IgD-negative memory B cell (primary cell): ENCODE data around the gene USP2. TPM values are rescaled to one million over a fixed set of nuclear protein-coding genes. Genes with fewer than 3 reads are reported as not detected.

Experiments used
- H3K27ac Mint-ChIP-seq, 3 donors: one replicate each; pipeline ENCODE4 v1.8.0; 2020 to 2022; ENCODE audit warnings: mild to moderate bottlenecking in 3 of 3, mixed read lengths in 3 of 3, moderate library complexity in 1 of 3
- H3K27me3 Mint-ChIP-seq: one replicate; pipeline ENCODE4 v1.8.0; 2021; ENCODE audit warnings: mixed read lengths
- H3K36me3 Mint-ChIP-seq: one replicate; pipeline ENCODE4 v1.8.0; 2020; ENCODE audit warnings: mild to moderate bottlenecking, mixed read lengths
- H3K4me1 Mint-ChIP-seq, 3 donors: one replicate each; pipeline ENCODE4 v1.8.0; 2020 to 2022; ENCODE audit warnings: mixed read lengths in 3 of 3, mild to moderate bottlenecking in 1 of 3
- H3K4me3 Mint-ChIP-seq, 4 donors: one replicate each; pipeline ENCODE4 v1.8.0; 2020 to 2022; ENCODE audit warnings: mild to moderate bottlenecking in 4 of 4, mixed read lengths in 4 of 4, moderate library complexity in 3 of 4
- H3K9me3 Mint-ChIP-seq, 3 donors: one replicate each; pipeline ENCODE4 v1.8.0; 2020 to 2021; ENCODE audit warnings: mixed read lengths in 3 of 3, mild to moderate bottlenecking in 1 of 3
- polyA plus RNA-seq: library from polyadenylated mRNA; unstranded; fragments of 300-500 nt; fragmentation: Illumina TruSeq; gene quantifications from one replicate; pipeline ENCODE4 v1.2.3, GENCODE V29; 2021

The USP2 gene, protein sequence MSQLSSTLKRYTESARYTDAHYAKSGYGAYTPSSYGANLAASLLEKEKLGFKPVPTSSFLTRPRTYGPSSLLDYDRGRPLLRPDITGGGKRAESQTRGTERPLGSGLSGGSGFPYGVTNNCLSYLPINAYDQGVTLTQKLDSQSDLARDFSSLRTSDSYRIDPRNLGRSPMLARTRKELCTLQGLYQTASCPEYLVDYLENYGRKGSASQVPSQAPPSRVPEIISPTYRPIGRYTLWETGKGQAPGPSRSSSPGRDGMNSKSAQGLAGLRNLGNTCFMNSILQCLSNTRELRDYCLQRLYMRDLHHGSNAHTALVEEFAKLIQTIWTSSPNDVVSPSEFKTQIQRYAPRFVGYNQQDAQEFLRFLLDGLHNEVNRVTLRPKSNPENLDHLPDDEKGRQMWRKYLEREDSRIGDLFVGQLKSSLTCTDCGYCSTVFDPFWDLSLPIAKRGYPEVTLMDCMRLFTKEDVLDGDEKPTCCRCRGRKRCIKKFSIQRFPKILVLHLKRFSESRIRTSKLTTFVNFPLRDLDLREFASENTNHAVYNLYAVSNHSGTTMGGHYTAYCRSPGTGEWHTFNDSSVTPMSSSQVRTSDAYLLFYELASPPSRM
- polyA plus RNA-seq = not detected

DNA sequence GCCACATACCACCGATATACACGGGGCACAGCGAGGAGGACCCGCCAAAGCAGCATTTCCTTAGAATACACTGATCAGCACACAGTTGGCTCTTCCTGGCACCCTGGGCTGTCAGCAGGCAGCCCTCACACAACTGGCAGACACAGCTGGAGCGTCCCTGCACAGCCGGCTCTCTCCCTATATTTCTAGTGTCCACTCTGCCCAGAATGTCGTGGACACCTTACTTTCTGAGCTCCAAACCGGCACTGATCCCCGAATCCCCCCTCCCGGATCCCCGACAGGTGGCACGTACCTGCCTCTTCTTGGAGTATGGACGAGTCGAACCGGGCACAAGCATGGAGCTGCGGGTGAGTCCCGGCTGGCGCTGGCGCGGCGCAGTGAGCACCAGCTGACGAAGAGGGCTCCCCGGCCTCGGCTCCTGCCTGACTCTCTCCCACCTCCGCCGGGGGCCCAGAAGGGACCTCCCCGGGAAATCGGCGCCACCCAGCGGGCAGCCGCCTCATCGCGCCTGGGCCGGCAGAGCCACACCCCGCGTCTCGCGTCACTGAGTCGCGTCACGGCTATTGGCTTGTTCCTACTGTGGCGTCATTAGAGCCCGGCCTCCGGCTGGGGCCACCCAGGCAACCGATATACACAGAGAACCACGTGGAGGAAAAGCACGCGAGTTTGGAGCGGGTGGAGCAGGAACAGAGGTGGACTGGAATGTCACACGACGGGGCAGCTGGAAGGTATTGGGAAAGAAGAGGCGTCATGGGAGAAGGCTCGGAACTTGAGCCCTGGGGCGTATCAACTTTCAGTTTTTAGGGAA is at the start of gene USP2:
USP2 (minus strand) TSS at position 510 of the 808 bp plus-strand sequence. CDS start 8,210 bp downstream, outside the sequence.
- no peaks in the 10 kb centered on the region for H3K36me3 Mint-ChIP-seq
- peaks cover 4 to 5% (median 5%) of the 10 kb centered on the region in 3 donors for H3K4me1 Mint-ChIP-seq
- H3K27me3 Mint-ChIP-seq = peaks cover 7% of the 10 kb centered on the region
- no peak within 1 kb of the TSS for H3K27ac Mint-ChIP-seq
- H3K4me3 Mint-ChIP-seq = no peak within 1 kb of the TSS
- H3K9me3 Mint-ChIP-seq = no peaks in the 10 kb centered on the region

DNA sequence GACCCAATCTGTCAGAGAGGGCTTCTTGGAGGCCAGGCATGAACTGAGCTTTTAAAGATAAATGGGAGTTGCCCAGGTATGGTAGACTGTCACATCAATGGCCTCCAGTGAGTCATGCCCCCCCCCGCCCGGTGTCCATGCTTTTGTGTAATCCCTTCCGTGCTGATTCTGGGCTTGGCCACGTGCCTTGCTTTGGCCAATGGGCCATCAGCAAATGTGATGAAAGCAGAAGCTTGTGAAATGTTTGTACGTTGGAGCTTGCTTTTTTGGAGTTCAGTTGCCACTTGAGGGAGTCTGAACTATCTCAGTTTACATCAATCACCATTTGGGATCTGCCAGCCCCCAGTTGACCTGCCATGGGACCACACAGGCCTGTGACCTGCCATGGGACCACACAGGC is 45.8 kb upstream of the USP2 start:
- H3K9me3 Mint-ChIP-seq = peaks cover 0 to 4% (median 0%) of the 10 kb centered on the region in 3 donors
- no peak overlapping the region for H3K4me3 Mint-ChIP-seq
- peaks cover 0 to 3% (median under 1%) of the 10 kb centered on the region in 3 donors for H3K4me1 Mint-ChIP-seq
- H3K27me3 Mint-ChIP-seq = peaks cover 52% of the 10 kb centered on the region
- no peaks in the 10 kb centered on the region for H3K36me3 Mint-ChIP-seq
- no peak overlapping the region for H3K27ac Mint-ChIP-seq

DNA sequence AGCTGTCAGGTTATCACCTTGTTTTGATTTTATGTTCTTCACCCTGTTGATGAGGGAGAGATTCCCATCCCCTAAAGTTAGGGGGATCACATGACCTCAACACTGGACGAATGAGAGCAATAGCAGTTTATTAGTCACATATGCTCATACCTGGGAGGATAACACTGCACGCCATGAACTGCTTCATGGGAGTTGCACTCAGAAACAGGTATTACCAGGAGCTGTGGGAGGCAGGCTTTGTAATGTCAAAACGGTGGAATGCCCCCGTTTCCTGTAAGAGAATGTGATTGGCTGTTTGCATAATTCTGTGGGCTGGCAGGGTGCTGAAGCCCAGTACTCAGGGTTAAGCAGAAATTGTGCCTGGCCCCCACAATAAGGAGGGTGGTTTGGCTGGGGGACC is 44.7 kb upstream of the USP2 start:
- peaks cover 0 to 4% (median 3%) of the 10 kb centered on the region in 3 donors for H3K4me1 Mint-ChIP-seq
- no peak overlapping the region for H3K4me3 Mint-ChIP-seq

DNA sequence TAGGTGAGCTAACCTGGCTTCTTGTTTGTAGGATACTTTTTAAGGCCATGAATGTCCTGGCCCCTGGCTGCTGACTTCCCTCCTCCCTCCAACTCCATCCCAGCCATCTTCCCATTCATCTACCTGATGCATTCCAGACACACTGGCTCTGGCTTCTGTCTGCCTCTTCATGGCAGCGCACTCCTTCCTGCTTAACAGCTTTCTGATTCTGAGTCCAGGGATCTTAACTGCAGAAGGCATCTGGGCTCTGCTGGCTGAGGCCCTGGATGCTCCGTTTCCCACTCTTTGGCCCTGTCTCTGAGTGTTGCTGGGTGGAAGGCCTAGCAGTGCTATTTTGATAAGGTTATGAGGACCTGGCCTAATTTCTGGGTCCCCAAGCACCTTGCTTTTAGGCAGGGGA is 43.3 kb upstream of the USP2 start:
- H3K36me3 Mint-ChIP-seq = no peaks in the 10 kb centered on the region
- no peak overlapping the region for H3K27ac Mint-ChIP-seq
- peaks cover 0 to 4% (median 3%) of the 10 kb centered on the region in 3 donors for H3K4me1 Mint-ChIP-seq
- H3K27me3 Mint-ChIP-seq = peaks cover 58% of the 10 kb centered on the region
- peaks cover 0 to 2% (median 0%) of the 10 kb centered on the region in 3 donors for H3K9me3 Mint-ChIP-seq
- H3K4me3 Mint-ChIP-seq = no peak overlapping the region

More for the DNA sequence above, 44.7 kb upstream of the USP2 start:
- peaks cover 57% of the 10 kb centered on the region for H3K27me3 Mint-ChIP-seq
- peaks cover 0 to 2% (median 0%) of the 10 kb centered on the region in 3 donors for H3K9me3 Mint-ChIP-seq
- H3K36me3 Mint-ChIP-seq = no peaks in the 10 kb centered on the region
- H3K27ac Mint-ChIP-seq = no peak overlapping the region

DNA sequence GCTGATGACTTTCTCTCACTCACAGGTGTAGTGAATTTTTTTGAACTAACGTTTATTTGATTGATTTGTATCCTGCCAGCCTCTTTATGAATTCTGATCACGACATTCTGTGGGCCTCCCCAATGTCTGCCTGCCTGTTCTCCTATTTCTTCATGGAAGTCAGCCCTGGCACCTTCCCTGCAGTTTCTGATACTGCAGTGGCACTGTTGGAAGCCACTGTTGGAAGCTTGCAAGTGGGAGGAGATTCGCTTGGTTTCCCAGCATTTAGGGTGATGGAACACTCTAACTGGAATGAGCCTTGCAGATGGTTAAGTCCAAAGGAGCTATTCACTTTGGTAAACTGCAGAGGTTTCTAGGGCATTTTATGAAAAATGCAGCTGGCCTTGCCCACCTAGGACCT is 42.8 kb upstream of the USP2 start:
- Mint-ChIP-seq H3K27ac (no peak overlapping the region), H3K9me3 (peaks cover 0 to 2% (median 0%) of the 10 kb centered on the region in 3 donors), H3K4me1 (peaks cover 0 to 4% (median 3%) of the 10 kb centered on the region in 3 donors), H3K4me3 (no peak overlapping the region), H3K27me3 (peaks cover 60% of the 10 kb centered on the region), H3K36me3 (no peaks in the 10 kb centered on the region)

DNA sequence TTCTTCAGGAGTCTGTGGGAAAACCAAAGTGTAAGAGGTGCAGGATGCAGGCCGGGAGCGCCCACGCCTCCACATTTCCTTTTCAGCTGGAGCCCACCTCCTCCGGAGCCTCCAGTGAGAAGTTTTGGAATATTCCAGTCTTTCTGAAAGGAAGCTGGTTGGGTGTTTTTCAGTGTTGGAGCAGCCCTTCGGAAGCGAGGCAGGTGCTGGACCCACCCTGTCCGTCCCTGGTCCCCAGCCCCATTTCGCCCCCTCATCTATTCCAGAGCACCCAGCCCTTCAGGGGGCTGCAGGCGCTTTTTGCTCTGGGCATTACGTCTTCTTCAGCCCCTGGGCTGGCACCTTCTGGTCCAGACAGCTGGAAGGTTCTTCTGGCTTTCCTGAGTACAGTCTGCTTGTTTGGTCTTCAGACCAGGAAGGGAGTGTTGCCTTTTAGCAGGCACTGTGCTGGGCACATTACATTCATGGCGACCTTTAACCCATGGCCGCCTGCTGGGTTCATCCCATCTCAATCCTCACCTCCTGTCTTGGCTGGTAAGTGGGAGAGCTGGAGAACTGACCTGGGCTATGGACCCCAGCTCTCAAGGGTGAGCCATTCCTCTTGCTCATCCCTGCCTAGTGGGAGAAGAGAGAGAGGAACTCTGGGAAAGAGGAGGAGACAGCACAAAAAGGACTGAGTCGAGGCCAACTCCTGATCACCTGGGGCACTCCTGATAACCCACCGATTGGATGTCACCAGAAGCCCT is 42.2 kb upstream of the USP2 start:
- H3K4me3 Mint-ChIP-seq = peak overlapping the region in 1 of 4 donors; percentile 23
- peaks cover 60% of the 10 kb centered on the region for H3K27me3 Mint-ChIP-seq
- no peak overlapping the region for H3K27ac Mint-ChIP-seq
- no peaks in the 10 kb centered on the region for H3K36me3 Mint-ChIP-seq
- H3K4me1 Mint-ChIP-seq = peaks cover 0 to 4% (median 3%) of the 10 kb centered on the region in 3 donors
- H3K9me3 Mint-ChIP-seq = peaks cover 0 to 4% (median 0%) of the 10 kb centered on the region in 3 donors

DNA sequence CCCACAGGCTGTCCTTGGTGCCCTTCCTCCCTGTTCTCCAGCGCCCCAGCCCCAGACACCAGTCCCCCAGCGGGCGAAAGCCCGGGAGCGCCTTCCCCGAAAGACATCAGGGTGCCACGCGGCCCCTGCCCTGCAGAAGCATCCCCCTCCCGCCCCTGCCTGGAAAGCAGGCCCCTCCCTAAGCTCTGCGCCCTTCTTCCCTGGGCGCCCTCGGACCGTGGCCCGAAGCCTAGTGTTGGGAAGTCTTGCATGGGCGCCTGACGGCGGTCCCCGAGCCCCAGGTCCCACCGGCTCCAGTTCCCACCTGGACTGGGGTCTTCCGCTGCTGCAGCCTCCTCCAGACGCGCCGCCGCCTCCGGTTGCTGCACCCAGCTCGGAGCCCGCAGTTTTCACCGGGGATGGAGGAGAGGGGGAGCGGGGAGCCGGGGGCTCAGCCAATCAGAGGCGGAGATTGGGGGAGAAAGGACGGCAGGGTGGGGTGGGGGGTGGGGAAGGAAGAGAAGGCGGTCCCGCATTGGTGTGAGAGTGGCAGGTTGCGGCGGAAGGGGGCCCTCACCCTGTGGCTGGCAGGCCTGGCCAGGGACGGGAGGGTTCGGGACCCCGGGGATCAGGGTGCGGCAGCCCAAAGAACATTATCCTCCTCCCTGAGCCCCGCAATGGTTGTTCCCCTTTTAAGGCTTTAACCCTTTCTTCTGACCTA is 41.5 kb upstream of the USP2 start, which contains the start of gene THY1:
THY1 (minus strand) TSS at position 364 of the 700 bp plus-strand sequence. CDS start 2,267 bp downstream, outside the sequence.
- Mint-ChIP-seq H3K4me3 (peak within 1 kb of the TSS in 3 of 4 donors; percentile 12 to 65 (median 63)), H3K9me3 (peaks cover 0 to 2% (median 0%) of the 10 kb centered on the region in 3 donors), H3K27ac (no peak within 1 kb of the TSS), H3K27me3 (peaks cover 54% of the 10 kb centered on the region), H3K4me1 (peaks cover 0 to 4% (median 3%) of the 10 kb centered on the region in 3 donors), H3K36me3 (no peaks in the 10 kb centered on the region)

DNA sequence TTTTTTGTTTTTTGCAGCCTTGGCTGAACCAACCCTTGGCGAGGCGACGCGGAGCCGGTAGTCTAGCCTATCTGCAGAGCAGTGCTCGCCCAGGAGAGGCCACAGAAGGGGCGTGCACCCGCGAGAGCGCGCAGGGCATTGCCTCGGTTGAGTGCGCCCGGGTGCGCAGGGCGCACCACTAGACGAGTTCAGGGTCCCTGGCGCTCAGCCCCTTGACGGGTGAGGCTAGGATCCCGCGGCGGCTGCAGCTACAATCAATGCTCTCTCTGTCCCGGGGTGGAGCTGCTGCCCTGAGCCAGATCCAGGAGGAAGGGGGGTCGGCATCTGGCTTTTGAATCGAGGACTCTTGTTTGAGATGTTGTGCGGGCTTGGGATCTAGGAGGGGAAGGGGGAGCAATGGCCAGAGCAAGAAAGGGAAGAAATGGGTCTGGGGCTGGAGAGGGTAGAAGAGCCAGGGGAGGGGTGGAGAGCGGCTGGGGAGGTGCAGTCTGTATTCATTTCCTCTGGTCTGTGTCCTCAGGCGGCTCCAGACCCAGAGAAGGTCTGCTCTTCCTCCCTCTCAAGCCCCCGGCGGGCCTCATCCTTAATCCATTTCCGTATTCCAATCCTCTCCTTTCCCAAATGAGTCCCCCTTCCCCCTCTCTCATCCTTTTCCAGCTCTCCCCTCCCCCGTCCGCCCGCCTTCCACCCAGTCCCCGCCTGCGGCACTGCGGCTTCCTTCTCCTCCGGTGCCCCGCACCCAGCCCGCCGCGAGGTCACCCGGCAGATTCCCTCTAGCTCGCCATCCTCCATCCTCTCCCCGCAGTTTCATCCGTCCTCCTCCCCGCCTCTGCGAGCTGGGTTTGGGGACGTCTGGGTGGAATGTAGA is 40.7 kb upstream of the USP2 start:
- H3K27ac Mint-ChIP-seq = no peak overlapping the region

DNA sequence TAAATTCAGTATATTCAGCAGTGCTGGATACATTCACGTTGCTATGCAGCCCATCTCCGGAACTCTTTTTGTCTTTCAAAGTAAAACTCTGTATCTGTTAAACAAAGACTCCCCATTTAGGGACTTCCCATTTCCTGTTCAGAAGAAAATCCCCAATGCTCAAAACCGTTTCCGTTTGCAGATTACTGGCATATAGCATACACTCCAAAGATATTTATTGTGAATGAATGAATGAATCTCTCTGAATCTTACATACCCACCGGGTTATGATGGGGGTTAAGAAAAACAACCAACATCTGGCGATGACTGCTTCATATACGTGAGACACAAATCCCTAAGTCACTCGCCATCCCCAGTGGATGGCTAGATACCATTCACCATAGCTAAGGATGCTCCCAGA is 39.9 kb upstream of the USP2 start:
- Mint-ChIP-seq H3K9me3 (peaks cover 0 to 2% (median 0%) of the 10 kb centered on the region in 3 donors), H3K4me1 (peaks cover 0 to 4% (median 3%) of the 10 kb centered on the region in 3 donors), H3K27me3 (peaks cover 55% of the 10 kb centered on the region), H3K36me3 (no peaks in the 10 kb centered on the region), H3K4me3 (no peak overlapping the region), H3K27ac (no peak overlapping the region)

More for the DNA sequence above, 40.7 kb upstream of the USP2 start:
- Mint-ChIP-seq H3K27me3 (peaks cover 53% of the 10 kb centered on the region), H3K36me3 (no peaks in the 10 kb centered on the region), H3K9me3 (peaks cover 0 to 2% (median 0%) of the 10 kb centered on the region in 3 donors), H3K4me3 (peak overlapping the region in 3 of 4 donors; percentile 12 to 65 (median 63)), H3K4me1 (peaks cover 0 to 4% (median 3%) of the 10 kb centered on the region in 3 donors)

DNA sequence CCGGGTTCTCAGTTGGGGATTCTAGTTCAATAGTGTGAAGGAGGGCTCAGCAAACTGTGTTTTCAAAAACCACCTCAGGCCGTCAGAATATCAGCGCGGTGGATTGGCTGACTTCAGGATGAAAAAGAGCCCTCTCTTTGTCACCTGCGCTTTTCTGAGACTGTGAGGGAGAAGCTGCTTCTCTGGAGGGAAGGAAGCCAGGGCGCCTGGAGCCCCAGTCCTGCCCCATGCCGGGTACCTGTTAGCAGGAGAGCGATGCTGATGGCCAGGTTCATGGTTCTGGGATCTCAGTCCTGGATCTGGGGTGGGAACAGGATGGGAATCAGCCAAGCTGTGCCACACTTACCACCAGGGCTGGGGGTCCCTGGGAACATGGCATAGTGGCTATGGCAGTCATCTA is 39.1 kb upstream of the USP2 start:
- Mint-ChIP-seq H3K9me3 (peaks cover 0 to 2% (median 0%) of the 10 kb centered on the region in 3 donors), H3K4me1 (peaks cover 0 to 4% (median 3%) of the 10 kb centered on the region in 3 donors), H3K27me3 (peaks cover 54% of the 10 kb centered on the region), H3K4me3 (no peak overlapping the region), H3K27ac (no peak overlapping the region), H3K36me3 (no peaks in the 10 kb centered on the region)

DNA sequence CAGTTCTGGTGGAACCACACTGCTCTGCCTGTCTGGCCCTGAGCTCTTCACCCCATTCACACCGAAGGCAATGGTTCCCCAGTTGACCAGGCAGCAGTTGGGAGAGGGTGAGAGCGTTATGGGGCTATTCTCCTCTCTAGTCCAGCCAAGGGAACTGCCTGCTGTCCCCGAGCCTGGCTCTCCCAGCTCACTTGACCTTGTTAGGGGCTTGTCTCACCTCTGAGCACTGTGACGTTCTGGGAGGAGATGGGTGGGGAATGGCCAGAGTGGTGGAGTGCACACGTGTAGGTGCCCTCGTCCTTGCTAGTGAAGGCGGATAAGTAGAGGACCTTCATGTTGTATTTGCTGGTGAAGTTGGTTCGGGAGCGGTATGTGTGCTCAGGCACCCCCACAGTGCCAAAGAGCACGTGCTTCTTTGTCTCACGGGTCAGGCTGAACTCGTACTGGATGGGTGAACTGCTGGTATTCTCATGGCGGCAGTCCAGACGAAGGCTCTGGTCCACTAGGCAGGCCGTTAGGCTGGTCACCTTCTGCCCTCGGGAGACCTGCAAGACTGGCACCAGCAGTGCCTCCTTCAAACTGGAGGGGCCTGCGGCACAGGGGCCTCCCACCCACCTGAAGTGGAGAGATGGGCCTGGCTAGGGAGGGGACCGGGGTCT is 38.5 kb upstream of the USP2 start:
- H3K27me3 Mint-ChIP-seq = peaks cover 50% of the 10 kb centered on the region
- no peaks in the 10 kb centered on the region for H3K36me3 Mint-ChIP-seq
- peak overlapping the region in 1 of 4 donors; percentile 33 for H3K4me3 Mint-ChIP-seq
- peaks cover 0 to 4% (median 3%) of the 10 kb centered on the region in 3 donors for H3K4me1 Mint-ChIP-seq
- no peak overlapping the region for H3K27ac Mint-ChIP-seq
- H3K9me3 Mint-ChIP-seq = peaks cover 0 to 2% (median 0%) of the 10 kb centered on the region in 3 donors

DNA sequence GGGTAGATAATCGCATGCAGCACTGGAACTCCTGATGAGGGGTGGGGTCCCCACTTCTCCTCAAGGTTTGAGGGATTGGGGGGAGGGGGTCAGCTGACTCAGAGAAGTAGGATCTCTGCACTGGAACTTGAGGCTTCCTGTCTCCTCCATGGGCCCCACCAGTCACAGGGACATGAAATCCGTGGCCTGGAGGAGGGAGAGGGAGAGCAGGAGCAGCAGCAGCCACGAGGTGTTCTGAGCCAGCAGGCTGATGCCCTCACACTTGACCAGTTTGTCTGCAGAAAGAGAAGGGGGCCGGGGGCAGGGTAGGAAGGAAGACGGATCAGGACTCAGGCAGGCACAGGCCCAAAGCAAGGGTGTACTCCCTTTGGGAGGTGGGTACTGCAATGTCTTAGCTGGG is 37.8 kb upstream of the USP2 start:
- no peak overlapping the region for H3K4me3 Mint-ChIP-seq
- H3K9me3 Mint-ChIP-seq = peaks cover 2 to 3% (median 2%) of the 10 kb centered on the region in 3 donors
- no peak overlapping the region for H3K27ac Mint-ChIP-seq
- H3K27me3 Mint-ChIP-seq = peaks cover 44% of the 10 kb centered on the region
- peaks cover 0 to 4% (median 3%) of the 10 kb centered on the region in 3 donors for H3K4me1 Mint-ChIP-seq
- no peaks in the 10 kb centered on the region for H3K36me3 Mint-ChIP-seq
